Suprapubic skin (tissue), 3 donors: Measurements from ENCODE around the gene EPAS1.

ENCODE experiments used
- EP300 ChIP-seq: sonication (generic); formaldehyde crosslinking; IDR thresholded peaks from one replicate; pipeline ENCODE4 v1.6.1; 2017; ENCODE audit warnings: antibody characterized with exemption
- POLR2A ChIP-seq, 2 donors: fragments of 450-650 bp; IDR thresholded peaks; one replicate each; pipeline ENCODE4 v1.6.1; 2017; ENCODE audit warnings: antibody characterized with exemption in 2 of 2, mild to moderate bottlenecking in 2 of 2, moderate library complexity in 2 of 2
- TF ChIP-seq, protein P1 (sequence below), 2 donors: fragments of 200-600 bp in 1 of 2; fragments of 450-650 bp in 1 of 2; sonication (generic) in 1 of 2; IDR thresholded peaks; one replicate each; pipeline ENCODE4 v1.5.1; 2016 to 2019; ENCODE audit warnings: antibody characterized with exemption in 2 of 2, mild to moderate bottlenecking in 1 of 2, moderate library complexity in 1 of 2

DNA sequence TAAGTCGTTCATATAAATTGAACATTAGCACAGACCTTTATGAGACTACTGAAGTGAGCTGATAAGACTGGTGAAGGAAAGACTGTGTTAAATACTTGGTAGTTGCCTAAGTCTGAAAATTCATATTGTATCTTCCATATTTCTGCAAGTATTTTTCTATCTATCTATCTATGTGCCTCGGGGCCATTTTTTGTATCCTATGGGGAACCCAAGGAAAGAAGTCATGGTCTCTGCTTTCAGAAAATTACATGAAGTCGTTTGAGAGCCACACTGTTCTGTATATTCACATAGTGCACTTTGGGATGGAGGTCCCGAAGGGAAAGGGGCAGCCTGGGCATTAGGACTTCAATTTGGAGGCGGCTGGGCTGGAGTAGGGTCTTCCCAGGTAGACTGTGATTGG is 89.6 kb downstream of the EPAS1 start:
- TF ChIP-seq, protein P1, sequence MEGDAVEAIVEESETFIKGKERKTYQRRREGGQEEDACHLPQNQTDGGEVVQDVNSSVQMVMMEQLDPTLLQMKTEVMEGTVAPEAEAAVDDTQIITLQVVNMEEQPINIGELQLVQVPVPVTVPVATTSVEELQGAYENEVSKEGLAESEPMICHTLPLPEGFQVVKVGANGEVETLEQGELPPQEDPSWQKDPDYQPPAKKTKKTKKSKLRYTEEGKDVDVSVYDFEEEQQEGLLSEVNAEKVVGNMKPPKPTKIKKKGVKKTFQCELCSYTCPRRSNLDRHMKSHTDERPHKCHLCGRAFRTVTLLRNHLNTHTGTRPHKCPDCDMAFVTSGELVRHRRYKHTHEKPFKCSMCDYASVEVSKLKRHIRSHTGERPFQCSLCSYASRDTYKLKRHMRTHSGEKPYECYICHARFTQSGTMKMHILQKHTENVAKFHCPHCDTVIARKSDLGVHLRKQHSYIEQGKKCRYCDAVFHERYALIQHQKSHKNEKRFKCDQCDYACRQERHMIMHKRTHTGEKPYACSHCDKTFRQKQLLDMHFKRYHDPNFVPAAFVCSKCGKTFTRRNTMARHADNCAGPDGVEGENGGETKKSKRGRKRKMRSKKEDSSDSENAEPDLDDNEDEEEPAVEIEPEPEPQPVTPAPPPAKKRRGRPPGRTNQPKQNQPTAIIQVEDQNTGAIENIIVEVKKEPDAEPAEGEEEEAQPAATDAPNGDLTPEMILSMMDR (IDR thresholded peaks at IDR 0.05): no peak
- no peak for TF ChIP-seq POLR2A (IDR thresholded peaks at IDR 0.05)
- TF ChIP-seq EP300: no peak
